OCI-LY3 (cell line): ENCODE results near the gene METTL1.

Source experiments
- EZH2phosphoT487 ChIP-seq: fragments of 200-600 bp; shearing (Covaris generic); IDR thresholded peaks from 2 replicates; pipeline ENCODE4 v1.6.1; 2018; ENCODE audit warnings: antibody characterized with exemption, mixed run types, low read depth
- TF ChIP-seq, protein P1 (sequence below): fragments of 200-600, 300-600 bp; sonication (generic); IDR thresholded peaks from 2 replicates; pipeline ENCODE4 v1.5.1; 2014; ENCODE audit warnings: antibody characterized with exemption, low read length, low read depth

- TF ChIP-seq, protein P1, sequence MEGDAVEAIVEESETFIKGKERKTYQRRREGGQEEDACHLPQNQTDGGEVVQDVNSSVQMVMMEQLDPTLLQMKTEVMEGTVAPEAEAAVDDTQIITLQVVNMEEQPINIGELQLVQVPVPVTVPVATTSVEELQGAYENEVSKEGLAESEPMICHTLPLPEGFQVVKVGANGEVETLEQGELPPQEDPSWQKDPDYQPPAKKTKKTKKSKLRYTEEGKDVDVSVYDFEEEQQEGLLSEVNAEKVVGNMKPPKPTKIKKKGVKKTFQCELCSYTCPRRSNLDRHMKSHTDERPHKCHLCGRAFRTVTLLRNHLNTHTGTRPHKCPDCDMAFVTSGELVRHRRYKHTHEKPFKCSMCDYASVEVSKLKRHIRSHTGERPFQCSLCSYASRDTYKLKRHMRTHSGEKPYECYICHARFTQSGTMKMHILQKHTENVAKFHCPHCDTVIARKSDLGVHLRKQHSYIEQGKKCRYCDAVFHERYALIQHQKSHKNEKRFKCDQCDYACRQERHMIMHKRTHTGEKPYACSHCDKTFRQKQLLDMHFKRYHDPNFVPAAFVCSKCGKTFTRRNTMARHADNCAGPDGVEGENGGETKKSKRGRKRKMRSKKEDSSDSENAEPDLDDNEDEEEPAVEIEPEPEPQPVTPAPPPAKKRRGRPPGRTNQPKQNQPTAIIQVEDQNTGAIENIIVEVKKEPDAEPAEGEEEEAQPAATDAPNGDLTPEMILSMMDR: no peak
- TF ChIP-seq EZH2phosphoT487: no peak
Measured at GRCh38 chr12:57736741-57737466, 35.0 kb downstream of the METTL1 start.
